Sigmoid colon (tissue), 3 donors: ENCODE results near the gene PON1.

Source experiments
- POLR2A ChIP-seq, 2 donors: fragments of 450-650 bp; IDR thresholded peaks; one replicate each; pipeline ENCODE4 v1.6.1; 2016; ENCODE audit warnings: antibody characterized with exemption in 2 of 2, mild to moderate bottlenecking in 2 of 2, moderate library complexity in 2 of 2
- TF ChIP-seq, protein P1 (sequence below), 4 experiments: fragments of 450-650 bp in 3 of 4; fragments of 200-600 bp in 1 of 4; IDR thresholded peaks; one replicate each; pipeline ENCODE4 v1.5.1; 2016 to 2019; ENCODE audit warnings: antibody characterized with exemption in 4 of 4, mild to moderate bottlenecking in 3 of 4, moderate library complexity in 2 of 4

DNA sequence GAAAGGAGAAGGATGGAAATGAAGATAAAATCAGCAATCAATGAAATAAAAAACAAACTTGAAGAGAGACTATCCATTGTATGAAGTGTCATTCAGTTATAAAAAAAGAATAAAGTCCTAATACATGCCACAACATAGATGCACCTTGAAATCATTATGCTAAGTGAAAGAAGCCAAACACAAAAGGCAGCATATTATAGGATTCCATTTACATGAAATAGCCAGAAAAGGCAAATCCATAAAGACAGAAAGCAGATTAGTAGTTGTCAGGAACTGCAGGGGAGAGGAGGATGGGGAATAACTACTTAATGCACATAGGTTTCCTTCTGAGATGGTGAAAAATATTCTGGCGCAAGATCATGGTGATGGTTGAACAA is 6.6 kb upstream of the PON1 start:
- TF ChIP-seq, protein P1, sequence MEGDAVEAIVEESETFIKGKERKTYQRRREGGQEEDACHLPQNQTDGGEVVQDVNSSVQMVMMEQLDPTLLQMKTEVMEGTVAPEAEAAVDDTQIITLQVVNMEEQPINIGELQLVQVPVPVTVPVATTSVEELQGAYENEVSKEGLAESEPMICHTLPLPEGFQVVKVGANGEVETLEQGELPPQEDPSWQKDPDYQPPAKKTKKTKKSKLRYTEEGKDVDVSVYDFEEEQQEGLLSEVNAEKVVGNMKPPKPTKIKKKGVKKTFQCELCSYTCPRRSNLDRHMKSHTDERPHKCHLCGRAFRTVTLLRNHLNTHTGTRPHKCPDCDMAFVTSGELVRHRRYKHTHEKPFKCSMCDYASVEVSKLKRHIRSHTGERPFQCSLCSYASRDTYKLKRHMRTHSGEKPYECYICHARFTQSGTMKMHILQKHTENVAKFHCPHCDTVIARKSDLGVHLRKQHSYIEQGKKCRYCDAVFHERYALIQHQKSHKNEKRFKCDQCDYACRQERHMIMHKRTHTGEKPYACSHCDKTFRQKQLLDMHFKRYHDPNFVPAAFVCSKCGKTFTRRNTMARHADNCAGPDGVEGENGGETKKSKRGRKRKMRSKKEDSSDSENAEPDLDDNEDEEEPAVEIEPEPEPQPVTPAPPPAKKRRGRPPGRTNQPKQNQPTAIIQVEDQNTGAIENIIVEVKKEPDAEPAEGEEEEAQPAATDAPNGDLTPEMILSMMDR (IDR thresholded peaks at IDR 0.05) = no peak
- TF ChIP-seq POLR2A (IDR thresholded peaks at IDR 0.05) = no peak
